Fibroblast of villous mesenchyme (primary cell): Measurements from ENCODE around the gene SSU72. TPM values are rescaled to one million over a fixed set of nuclear protein-coding genes. Genes with fewer than 3 reads are reported as not detected.

ENCODE experiments used
- DNase-seq: peaks from one replicate; pipeline ENCODE4 v3.0.0-alpha.2; 2010; ENCODE audit warnings: low read depth
- H3K4me3 ChIP-seq: 2 replicates; pipeline ENCODE4 v1.5.1; 2011; ENCODE audit warnings: low read depth, mild to moderate bottlenecking, low read length
- total RNA-seq: library from RNA; depleted of rRNA; stranded (reverse); fragments of >200 nt; gene quantifications from 2 replicates; pipeline ENCODE4 v1.2.3, GENCODE V29; 2012
- TF ChIP-seq, protein P1 (sequence below): IDR thresholded peaks from 2 replicates; pipeline ENCODE4 v1.5.1; 2012; ENCODE audit warnings: low read depth, mild to moderate bottlenecking, low read length; ENCODE audit not compliant: insufficient read depth

SSU72 gene
- total RNA-seq, 1 donor: 58.7 TPM

DNA sequence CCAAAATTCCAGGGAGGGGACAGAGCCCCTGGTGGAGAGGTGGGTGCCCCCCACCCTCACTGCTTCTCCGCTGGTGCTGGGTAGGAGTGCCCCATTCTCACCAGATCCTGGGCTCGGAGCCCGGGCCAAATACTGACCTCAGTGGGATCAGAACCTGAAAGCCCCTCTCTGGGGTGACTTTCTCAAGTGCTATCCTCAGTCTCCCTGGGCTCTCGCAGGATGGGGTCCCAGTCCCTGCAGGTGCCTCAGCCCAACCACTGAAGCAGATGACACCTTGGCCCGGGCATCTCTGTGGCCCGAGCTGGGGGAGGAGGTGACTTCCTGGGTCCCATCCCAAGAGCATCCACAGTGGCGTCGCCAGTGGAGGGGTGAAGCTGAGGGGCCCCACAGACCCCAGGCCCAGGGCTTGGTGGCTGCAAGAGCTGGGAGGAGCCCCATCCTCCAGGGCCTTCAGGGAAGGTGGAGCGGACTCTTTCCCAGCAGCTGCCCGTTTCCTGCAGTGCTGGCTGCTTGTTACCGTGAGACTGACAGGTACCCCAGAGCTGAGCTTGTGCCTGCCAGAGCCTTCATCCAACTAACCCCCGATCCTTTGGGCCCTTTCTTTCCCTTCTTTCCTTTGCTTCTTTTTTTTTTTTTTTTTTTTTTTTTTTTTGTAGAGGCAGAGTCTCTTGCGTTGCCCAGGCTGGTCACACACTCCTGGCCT is 29.2 kb upstream of the SSU72 start:
- TF ChIP-seq, protein P1, sequence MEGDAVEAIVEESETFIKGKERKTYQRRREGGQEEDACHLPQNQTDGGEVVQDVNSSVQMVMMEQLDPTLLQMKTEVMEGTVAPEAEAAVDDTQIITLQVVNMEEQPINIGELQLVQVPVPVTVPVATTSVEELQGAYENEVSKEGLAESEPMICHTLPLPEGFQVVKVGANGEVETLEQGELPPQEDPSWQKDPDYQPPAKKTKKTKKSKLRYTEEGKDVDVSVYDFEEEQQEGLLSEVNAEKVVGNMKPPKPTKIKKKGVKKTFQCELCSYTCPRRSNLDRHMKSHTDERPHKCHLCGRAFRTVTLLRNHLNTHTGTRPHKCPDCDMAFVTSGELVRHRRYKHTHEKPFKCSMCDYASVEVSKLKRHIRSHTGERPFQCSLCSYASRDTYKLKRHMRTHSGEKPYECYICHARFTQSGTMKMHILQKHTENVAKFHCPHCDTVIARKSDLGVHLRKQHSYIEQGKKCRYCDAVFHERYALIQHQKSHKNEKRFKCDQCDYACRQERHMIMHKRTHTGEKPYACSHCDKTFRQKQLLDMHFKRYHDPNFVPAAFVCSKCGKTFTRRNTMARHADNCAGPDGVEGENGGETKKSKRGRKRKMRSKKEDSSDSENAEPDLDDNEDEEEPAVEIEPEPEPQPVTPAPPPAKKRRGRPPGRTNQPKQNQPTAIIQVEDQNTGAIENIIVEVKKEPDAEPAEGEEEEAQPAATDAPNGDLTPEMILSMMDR: no peak
- no peak for DNase-seq
- H3K4me3 ChIP-seq: no peak overlapping the region

- TF ChIP-seq, protein P1: no peak
- DNase-seq: no peak
- no peak overlapping the region for H3K4me3 ChIP-seq
Observed at GRCh38 chr1:1602968-1603506, 28.4 kb upstream of the SSU72 start.

GRCh38 chr1:1602304-1602967 is 27.8 kb upstream of the SSU72 start:
- TF ChIP-seq, protein P1: no peak
- no peak overlapping the region for H3K4me3 ChIP-seq
- DNase-seq: no peak

- DNase-seq: no peak
- no peak overlapping the region for H3K4me3 ChIP-seq
- TF ChIP-seq, protein P1: no peak
Observed at GRCh38 chr1:1601564-1602303, 27.1 kb upstream of the SSU72 start.

DNA sequence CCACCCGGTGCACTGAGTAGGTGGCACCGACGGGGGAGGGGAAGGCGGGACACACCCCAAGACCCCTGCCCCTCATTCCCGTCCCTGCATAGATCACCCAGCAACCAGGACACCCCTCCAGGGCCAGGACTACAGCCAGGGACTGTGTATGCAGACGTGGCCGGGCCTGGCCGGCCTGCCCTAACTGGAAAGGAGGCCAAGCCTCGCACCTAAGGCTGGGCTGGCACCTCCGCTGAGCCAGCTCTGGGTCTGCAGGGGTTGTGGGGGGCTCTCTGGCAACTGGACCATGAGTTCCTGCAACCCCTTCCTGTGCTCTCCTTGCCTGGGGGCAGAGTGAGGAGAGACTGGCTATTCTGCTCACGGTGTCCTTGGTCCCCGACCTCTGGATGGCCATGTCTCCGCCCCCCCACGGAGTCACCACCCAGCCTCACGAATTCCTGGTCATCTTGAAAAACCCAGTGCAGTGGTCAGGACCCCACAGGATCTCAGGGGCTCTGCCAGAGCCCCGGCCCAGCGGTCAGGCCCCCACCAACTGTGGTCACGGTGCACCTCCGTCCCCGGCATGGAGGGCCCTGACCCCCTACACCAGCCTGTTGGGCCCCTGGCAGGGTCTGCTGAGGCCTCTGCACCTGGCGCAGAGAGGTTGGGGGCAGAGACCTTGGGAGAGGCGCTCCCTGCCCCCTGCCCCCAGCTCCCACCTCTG is 26.3 kb upstream of the SSU72 start:
- no peak overlapping the region for H3K4me3 ChIP-seq
- no peak for DNase-seq
- TF ChIP-seq, protein P1: no peak
